A549 (cell line): ENCODE data around the gene UNC13D. TPM values are rescaled to one million over a fixed set of nuclear protein-coding genes. Genes with fewer than 3 reads are reported as not detected.

ENCODE experiments used
- ATAC-seq, 2 experiments: fragments of 200-7000 bp in 1 of 2; fragments of >200 bp in 1 of 2; cut with Nextera tagmentation in 1 of 2; cut with Tn5 transposase in 1 of 2; 3 replicates each; pipeline versions ENCODE4 v1.8.0 to v1.9.1; 2018 to 2020; ENCODE audit warnings: mild to moderate bottlenecking in 1 of 2, moderate library complexity in 1 of 2
- CTCF ChIA-PET: fragments of 300-600 bp; sonication (Branson Sonifier 250); formaldehyde crosslinking; extraction: SDS; loops from one replicate; lab custom pipeline; 2021; ENCODE audit warnings: antibody characterized with exemption, inconsistent platforms; lab: Yijun Ruan, JAX
- POLR2A ChIA-PET: fragments of 350-600 bp; formaldehyde crosslinking; extraction: SDS; loops from one replicate; lab custom pipeline; 2021; ENCODE audit warnings: antibody characterized with exemption, inconsistent platforms; lab: Yijun Ruan, JAX
- DNase-seq, 2 experiments: peaks; one replicate each; pipeline versions ENCODE4 v3.0.0 to v3.0.0-alpha.2; 2011 to 2016; ENCODE audit warnings: low read depth in 1 of 2, low spot score in 1 of 2
- FAIRE-seq: peaks from 2 replicates; lab custom pipeline; 2011; peaks lifted over from hg19 to GRCh38; lab: Jason Lieb, UNC
- H3K27ac ChIP-seq, 2 experiments: fragments of >200 bp; sonication (Bioruptor Twin); formaldehyde crosslinking; 3 replicates each; pipeline ENCODE4 v1.5.1; 2016 to 2017
- H3K4me1 ChIP-seq: fragments of >200 bp; sonication (Bioruptor Twin); formaldehyde crosslinking; 3 replicates; pipeline ENCODE4 v1.6.1; 2016
- H3K4me2 ChIP-seq: fragments of >200 bp; sonication (Bioruptor Twin); formaldehyde crosslinking; 3 replicates; pipeline ENCODE4 v1.6.1; 2016
- H3K4me3 ChIP-seq: fragments of >200 bp; sonication (Bioruptor Twin); formaldehyde crosslinking; 3 replicates; pipeline ENCODE4 v1.5.1; 2016
- H3K9me3 ChIP-seq: fragments of >200 bp; sonication (Bioruptor Twin); formaldehyde crosslinking; 3 replicates; pipeline ENCODE4 v1.6.1; 2016
- CBX2 ChIP-seq: fragments of 200-600 bp; sonication (generic); IDR thresholded peaks from 2 replicates; pipeline ENCODE4 v1.6.1; 2016; ENCODE audit warnings: low read depth, mild to moderate bottlenecking, borderline replicate concordance
- CEBPB ChIP-seq, 2 experiments: fragments of >200 bp in 1 of 2; sonication (Bioruptor Twin) in 1 of 2; formaldehyde crosslinking in 1 of 2; IDR thresholded peaks; 2 replicates each; pipeline ENCODE4 v1.6.1; 2012 to 2016
- EHMT2 ChIP-seq: fragments of 200-600 bp; sonication (generic); IDR thresholded peaks from 2 replicates; pipeline ENCODE4 v1.6.1; 2016; ENCODE audit warnings: antibody characterized with exemption, low read depth, mild to moderate bottlenecking, moderate library complexity
- EP300 ChIP-seq, 2 experiments: fragments of >200 bp; sonication (Bioruptor Twin); formaldehyde crosslinking; IDR thresholded peaks; 2 replicates in 1 of 2; 3 replicates in 1 of 2; pipeline ENCODE4 v1.6.1; 2016 to 2017
- HDAC2 ChIP-seq: fragments of 200-600 bp; sonication (generic); IDR thresholded peaks from 2 replicates; pipeline ENCODE4 v1.6.1; 2016
- HEYL ChIP-seq: fragments of 250-450 bp; sonication (Bioruptor Pico); IDR thresholded peaks from 2 replicates; pipeline ENCODE4 v1.8.0; 2021; ENCODE audit warnings: mild to moderate bottlenecking, moderate library complexity
- HOXA7 ChIP-seq: fragments of 250-450 bp; sonication (Bioruptor Pico); IDR thresholded peaks from 2 replicates; pipeline ENCODE4 v1.5.0; 2020; ENCODE audit warnings: mild to moderate bottlenecking, moderate library complexity
- MAFK ChIP-seq: fragments of 450-650 bp; IDR thresholded peaks from 2 replicates; pipeline ENCODE4 v1.6.1; 2014; ENCODE audit not compliant: partially characterized antibody
- MYC ChIP-seq: IDR thresholded peaks from 2 replicates; pipeline ENCODE4 v1.6.1; 2012; ENCODE audit warnings: mild to moderate bottlenecking, inconsistent platforms, low read length, improper control_type of control experiment, borderline replicate concordance
- NPAS2 ChIP-seq: fragments of 250-450 bp; sonication (Bioruptor Pico); IDR thresholded peaks from 2 replicates; pipeline ENCODE4 v1.8.0; 2022; ENCODE audit warnings: mild to moderate bottlenecking, moderate library complexity, borderline replicate concordance
- PHF8 ChIP-seq: fragments of 200-600 bp; sonication (generic); IDR thresholded peaks from 2 replicates; pipeline ENCODE4 v1.6.1; 2016; ENCODE audit warnings: low read depth, mild to moderate bottlenecking, antibody characterized with exemption, moderate library complexity, borderline replicate concordance
- POLR2A ChIP-seq: IDR thresholded peaks from 2 replicates; pipeline ENCODE4 v1.6.1; 2012; ENCODE audit warnings: mild to moderate bottlenecking, low read length
- RNF2 ChIP-seq: fragments of 200-600 bp; sonication (generic); IDR thresholded peaks from 2 replicates; pipeline ENCODE4 v1.6.1; 2016; ENCODE audit warnings: low read depth, mild to moderate bottlenecking, antibody characterized with exemption, moderate library complexity, borderline replicate concordance
- SMC3 ChIP-seq: fragments of >200 bp; sonication (Bioruptor Twin); formaldehyde crosslinking; IDR thresholded peaks from 3 replicates; pipeline ENCODE4 v1.6.1; 2018; ENCODE audit warnings: inconsistent platforms
- TFCP2L1 ChIP-seq: fragments of 250-450 bp; sonication (Bioruptor Pico); IDR thresholded peaks from 2 replicates; pipeline ENCODE4 v1.5.0; 2021; ENCODE audit warnings: mild to moderate bottlenecking
- ZC3H11A ChIP-seq: fragments of 450-650 bp; IDR thresholded peaks from 2 replicates; pipeline ENCODE4 v1.6.1; 2014; ENCODE audit warnings: antibody characterized with exemption, mild to moderate bottlenecking
- ZFP36 ChIP-seq: fragments of 450-650 bp; IDR thresholded peaks from 2 replicates; pipeline ENCODE4 v1.6.1; 2014; ENCODE audit warnings: borderline replicate concordance; ENCODE audit not compliant: partially characterized antibody
- WGBS: methylation state at CpG from one replicate; pipeline ENCODE4 v1.1.6; 2017; ENCODE audit errors: missing lambda C conversion rate; 5-methylcytosine and 5-hydroxymethylcytosine counted together
- polyA plus RNA-seq, 4 experiments: library from polyadenylated mRNA; depleted of rRNA in 3 of 4; stranded (reverse); fragments of >200 nt; fragmentation: RNase III in 1 of 4; extraction: RNeasy Plus Mini Kit Qiagen cat#74134 plus additional on column Dnase treatment in 1 of 4; gene quantifications; 2 replicates in 3 of 4; 3 replicates in 1 of 4; pipeline ENCODE4 v1.2.3, GENCODE V29; 2011 to 2017
- TF ChIP-seq, protein P1 (sequence below): IDR thresholded peaks from 2 replicates; pipeline ENCODE4 v1.6.1; 2012; ENCODE audit warnings: low read depth, borderline replicate concordance
- TF ChIP-seq, protein P2 (sequence below): fragments of 250-450 bp; sonication (Bioruptor Pico); IDR thresholded peaks from 2 replicates; pipeline ENCODE4 v1.5.0; 2020; ENCODE audit warnings: low read depth, mild to moderate bottlenecking, moderate library complexity
- TF ChIP-seq, protein P3 (sequence below): fragments of 150-350 bp; IDR thresholded peaks from 2 replicates; pipeline ENCODE4 v1.6.1; 2014; ENCODE audit warnings: low read depth, mild to moderate bottlenecking, low read length
- TF ChIP-seq, protein P4 (sequence below): fragments of >200 bp; sonication (Bioruptor Twin); formaldehyde crosslinking; IDR thresholded peaks from 3 replicates; pipeline ENCODE4 v1.5.1; 2016

Gene UNC13D
- polyA plus RNA-seq, 2 of the 4 experiments (the other 2 are of a cell fraction) = 1.6 to 3.5 TPM

DNA sequence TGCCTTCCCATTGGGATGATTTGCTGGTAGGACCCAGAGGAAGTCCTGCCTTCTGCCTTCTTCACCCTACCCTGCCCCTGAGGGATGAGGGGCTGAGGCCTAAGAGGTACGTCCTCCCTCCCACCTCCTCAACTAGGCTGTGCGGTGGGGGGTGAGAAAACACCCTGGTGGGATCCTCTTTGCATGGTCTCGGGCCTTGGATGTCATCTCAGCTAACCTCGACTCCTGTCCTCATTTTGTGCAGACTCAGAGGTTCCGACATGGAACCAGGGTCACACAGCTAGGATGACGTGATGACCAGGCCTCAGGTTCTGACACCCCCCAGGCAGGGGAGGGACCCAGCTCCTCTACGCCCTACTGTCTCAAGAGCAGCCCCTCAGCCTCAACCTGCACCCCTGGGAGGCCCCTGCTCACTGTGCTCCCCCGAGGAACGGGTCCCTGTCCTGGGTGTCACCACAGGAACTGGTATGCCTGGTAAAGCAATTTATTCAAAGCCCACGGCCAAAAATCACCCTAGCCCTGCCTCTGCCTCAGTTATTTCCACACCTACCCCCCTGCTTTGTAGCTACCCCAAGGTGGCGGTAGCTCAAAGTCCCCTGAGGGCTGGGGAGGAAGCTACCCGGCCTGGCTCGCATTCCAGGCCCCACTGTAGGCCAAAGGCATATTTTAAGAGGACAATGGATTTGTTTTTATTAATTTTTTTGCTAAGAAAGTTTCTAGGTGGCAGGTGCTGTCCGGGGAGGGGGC is 17.5 kb downstream of the UNC13D start:
- 76% methylated on average over 14 of the region's 14 CpGs for WGBS
- no peak overlapping the region for H3K27ac ChIP-seq
- CTCF ChIA-PET = interaction anchor here (0.6 to 37.0 kb wide), 27 partner anchors 0 to 206 kb away, joined by 3 to 691 read pairs (median 5); partner anchors contain the start of genes CDK3, GALK1, RECQL5 and SAP30BP
- H3K4me1 ChIP-seq = peaks cover 5% of the 10 kb centered on the region; the same call in 1 of the 3 replicates
- no peak overlapping the region for H3K4me2 ChIP-seq
- TF ChIP-seq ZFP36 (no peak), EP300 (IDR thresholded peaks at IDR 0.05) (no peak), CBX2 (no peak)
- DNase-seq (no peak), FAIRE-seq (no peak), ATAC-seq (no peak)
- H3K9me3 ChIP-seq = no peaks in the 10 kb centered on the region
- no peak overlapping the region for H3K4me3 ChIP-seq
- POLR2A ChIA-PET = interaction anchor here (0.8 to 4.4 kb wide), 3 partner anchors 29 to 50 kb away, joined by 3 to 20 read pairs (median 3); partner anchors contain the start of gene WBP2

DNA sequence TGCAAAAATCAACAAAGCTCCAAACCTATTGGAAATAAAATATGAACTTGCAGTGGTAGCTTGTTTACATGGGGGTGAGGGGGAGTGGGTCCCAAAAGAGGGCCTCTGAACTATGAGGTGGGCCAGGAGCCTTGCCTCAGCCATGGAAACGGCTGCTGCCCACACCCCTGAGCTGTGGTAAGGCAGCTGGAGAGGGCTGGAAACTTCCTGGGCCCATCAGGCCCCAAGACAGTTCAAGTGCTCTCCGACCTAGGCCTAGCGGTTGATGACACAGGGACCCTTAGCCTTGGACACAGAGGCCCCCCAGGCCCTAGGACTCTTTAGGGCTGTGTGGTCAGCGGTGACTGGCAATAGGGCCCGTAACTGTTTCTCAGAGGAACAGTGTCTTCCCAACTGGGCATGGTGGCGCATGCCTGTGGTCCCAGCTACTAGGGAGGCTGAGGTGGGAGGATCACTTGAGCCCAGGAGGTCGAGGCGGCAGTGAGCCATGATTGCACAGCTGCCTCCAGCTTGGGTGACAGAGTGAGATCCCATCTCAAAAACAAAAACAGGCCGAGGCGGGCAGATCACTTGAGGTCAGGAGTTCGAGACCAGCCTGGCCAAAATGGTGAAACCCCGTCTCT is 18.3 kb downstream of the UNC13D start:
- Histone ChIP-seq H3K4me2 (no peak overlapping the region), H3K4me1 (no peaks in the 10 kb centered on the region), H3K4me3 (no peak overlapping the region), H3K9me3 (no peaks in the 10 kb centered on the region), H3K27ac (no peak overlapping the region)
- TF ChIP-seq ZC3H11A = no peak
- no peak for TF ChIP-seq MYC
- TF ChIP-seq, protein P1, sequence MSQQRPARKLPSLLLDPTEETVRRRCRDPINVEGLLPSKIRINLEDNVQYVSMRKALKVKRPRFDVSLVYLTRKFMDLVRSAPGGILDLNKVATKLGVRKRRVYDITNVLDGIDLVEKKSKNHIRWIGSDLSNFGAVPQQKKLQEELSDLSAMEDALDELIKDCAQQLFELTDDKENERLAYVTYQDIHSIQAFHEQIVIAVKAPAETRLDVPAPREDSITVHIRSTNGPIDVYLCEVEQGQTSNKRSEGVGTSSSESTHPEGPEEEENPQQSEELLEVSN = no peak
- TF ChIP-seq MAFK = no peak
- TF ChIP-seq EHMT2 = no peak
- no peak for TF ChIP-seq HEYL
- TF ChIP-seq HDAC2 = no peak
- no peak for TF ChIP-seq PHF8
- TF ChIP-seq NPAS2 (CRISPR knock-in tag) = no peak
- no peak for TF ChIP-seq SMC3
- TF ChIP-seq HOXA7 (CRISPR knock-in tag) = no peak
- TF ChIP-seq, protein P2, sequence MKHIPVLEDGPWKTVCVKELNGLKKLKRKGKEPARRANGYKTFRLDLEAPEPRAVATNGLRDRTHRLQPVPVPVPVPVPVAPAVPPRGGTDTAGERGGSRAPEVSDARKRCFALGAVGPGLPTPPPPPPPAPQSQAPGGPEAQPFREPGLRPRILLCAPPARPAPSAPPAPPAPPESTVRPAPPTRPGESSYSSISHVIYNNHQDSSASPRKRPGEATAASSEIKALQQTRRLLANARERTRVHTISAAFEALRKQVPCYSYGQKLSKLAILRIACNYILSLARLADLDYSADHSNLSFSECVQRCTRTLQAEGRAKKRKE (CRISPR knock-in tag) = no peak
- TF ChIP-seq TFCP2L1 = no peak
- TF ChIP-seq, protein P3, sequence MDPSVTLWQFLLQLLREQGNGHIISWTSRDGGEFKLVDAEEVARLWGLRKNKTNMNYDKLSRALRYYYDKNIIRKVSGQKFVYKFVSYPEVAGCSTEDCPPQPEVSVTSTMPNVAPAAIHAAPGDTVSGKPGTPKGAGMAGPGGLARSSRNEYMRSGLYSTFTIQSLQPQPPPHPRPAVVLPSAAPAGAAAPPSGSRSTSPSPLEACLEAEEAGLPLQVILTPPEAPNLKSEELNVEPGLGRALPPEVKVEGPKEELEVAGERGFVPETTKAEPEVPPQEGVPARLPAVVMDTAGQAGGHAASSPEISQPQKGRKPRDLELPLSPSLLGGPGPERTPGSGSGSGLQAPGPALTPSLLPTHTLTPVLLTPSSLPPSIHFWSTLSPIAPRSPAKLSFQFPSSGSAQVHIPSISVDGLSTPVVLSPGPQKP = no peak
- TF ChIP-seq, protein P4, sequence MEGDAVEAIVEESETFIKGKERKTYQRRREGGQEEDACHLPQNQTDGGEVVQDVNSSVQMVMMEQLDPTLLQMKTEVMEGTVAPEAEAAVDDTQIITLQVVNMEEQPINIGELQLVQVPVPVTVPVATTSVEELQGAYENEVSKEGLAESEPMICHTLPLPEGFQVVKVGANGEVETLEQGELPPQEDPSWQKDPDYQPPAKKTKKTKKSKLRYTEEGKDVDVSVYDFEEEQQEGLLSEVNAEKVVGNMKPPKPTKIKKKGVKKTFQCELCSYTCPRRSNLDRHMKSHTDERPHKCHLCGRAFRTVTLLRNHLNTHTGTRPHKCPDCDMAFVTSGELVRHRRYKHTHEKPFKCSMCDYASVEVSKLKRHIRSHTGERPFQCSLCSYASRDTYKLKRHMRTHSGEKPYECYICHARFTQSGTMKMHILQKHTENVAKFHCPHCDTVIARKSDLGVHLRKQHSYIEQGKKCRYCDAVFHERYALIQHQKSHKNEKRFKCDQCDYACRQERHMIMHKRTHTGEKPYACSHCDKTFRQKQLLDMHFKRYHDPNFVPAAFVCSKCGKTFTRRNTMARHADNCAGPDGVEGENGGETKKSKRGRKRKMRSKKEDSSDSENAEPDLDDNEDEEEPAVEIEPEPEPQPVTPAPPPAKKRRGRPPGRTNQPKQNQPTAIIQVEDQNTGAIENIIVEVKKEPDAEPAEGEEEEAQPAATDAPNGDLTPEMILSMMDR = no peak
- TF ChIP-seq RNF2 = no peak
- TF ChIP-seq POLR2A = no peak
- no peak for TF ChIP-seq CEBPB (IDR thresholded peaks at IDR 0.05)
- POLR2A ChIA-PET = interaction anchor here (4.4 kb wide), 1 partner anchor 46 kb away, joined by 20 read pairs; a partner anchor contains a TSS
- WGBS = 88% methylated on average over 12 of the region's 12 CpGs
- ATAC-seq (no peak), DNase-seq (no peak), FAIRE-seq (no peak)
- CTCF ChIA-PET = interaction anchor here (0.7 to 37.0 kb wide), 14 partner anchors 1 to 205 kb away, joined by 3 to 691 read pairs (median 4); partner anchors contain the start of genes CDK3, UNC13D, UNK and WBP2
